IMR-90 (cell line): ENCODE data around the gene CAPN5. TPM values are rescaled to one million over a fixed set of nuclear protein-coding genes. Genes with fewer than 3 reads are reported as not detected.

Source experiments
- ATAC-seq: fragments of 200-7000 bp; cut with Tn5 transposase; 2 replicates; pipeline ENCODE4 v1.9.1; 2020; ENCODE audit warnings: low read depth, mild to moderate bottlenecking, moderate library complexity
- BruUV-seq: library from RNA; stranded (reverse); fragments of 400-500 nt; replicated peaks from 2 replicates; lab custom pipeline; 2021; lab: Mats Ljungman, UMichigan
- CTCF ChIA-PET: fragments of 300-600 bp; formaldehyde crosslinking; extraction: SDS; loops from one replicate; lab custom pipeline; 2021; ENCODE audit warnings: antibody characterized with exemption; lab: Yijun Ruan, JAX
- POLR2A ChIA-PET: fragments of 300-600 bp; sonication (Branson Sonifier 250); formaldehyde crosslinking; loops from one replicate; lab custom pipeline; 2022; ENCODE audit warnings: antibody characterized with exemption; ENCODE audit not compliant: unreplicated experiment; lab: Charles Lee
- DNase-seq: peaks from one replicate; pipeline ENCODE4 v3.0.0; 2013
- H2AFZ ChIP-seq: replicated peaks from 2 replicates; pipeline ENCODE3; 2013; ENCODE audit warnings: low read length, mild to moderate bottlenecking; ENCODE audit not compliant: poor library complexity
- H2AK5ac ChIP-seq: 2 replicates; pipeline ENCODE4 v1.6.1; 2013; ENCODE audit warnings: low read depth, low read length, inconsistent platforms
- H2AK9ac ChIP-seq: replicated peaks from 2 replicates; pipeline ENCODE3; 2013; ENCODE audit warnings: mild to moderate bottlenecking, low read depth, low read length, moderate library complexity; ENCODE audit not compliant: poor library complexity
- H2BK120ac ChIP-seq: 2 replicates; pipeline ENCODE4 v1.6.1; 2013; ENCODE audit warnings: low read depth, low read length, inconsistent platforms
- H2BK15ac ChIP-seq: 3 replicates; pipeline ENCODE4 v1.6.1; 2013; ENCODE audit warnings: low read depth, low read length, inconsistent platforms
- H2BK20ac ChIP-seq: 2 replicates; pipeline ENCODE4 v1.6.1; 2013; ENCODE audit warnings: low read depth, mild to moderate bottlenecking, inconsistent platforms, low read length, moderate library complexity
- H2BK5ac ChIP-seq: 2 replicates; pipeline ENCODE4 v1.6.1; 2013; ENCODE audit warnings: mild to moderate bottlenecking, low read depth, low read length, inconsistent platforms; ENCODE audit not compliant: poor library complexity, severe bottlenecking
- H3K14ac ChIP-seq: replicated peaks from 2 replicates; pipeline ENCODE4 v1.6.1; 2013; ENCODE audit warnings: low read depth, low read length, inconsistent platforms
- H3K18ac ChIP-seq: 2 replicates; pipeline ENCODE4 v1.6.1; 2013; ENCODE audit warnings: low read depth, low read length, control low read depth
- H3K23ac ChIP-seq: 2 replicates; pipeline ENCODE4 v1.6.1; 2013; ENCODE audit warnings: low read depth, low read length, inconsistent platforms
- H3K27ac ChIP-seq: 2 replicates; pipeline ENCODE4 v1.5.1; 2013; ENCODE audit warnings: mild to moderate bottlenecking, control low read depth, low read length; ENCODE audit not compliant: insufficient read depth
- H3K27me3 ChIP-seq: 2 replicates; pipeline ENCODE4 v1.6.1; 2013; ENCODE audit warnings: low read length; ENCODE audit not compliant: control insufficient read depth, insufficient read depth
- H3K36me3 ChIP-seq: 2 replicates; pipeline ENCODE4 v1.6.1; 2013; ENCODE audit warnings: low read length, mixed read lengths; ENCODE audit not compliant: control insufficient read depth, insufficient read depth
- H3K4ac ChIP-seq: 2 replicates; pipeline ENCODE4 v1.6.1; 2013; ENCODE audit warnings: low read depth, low read length, inconsistent platforms
- H3K4me1 ChIP-seq: 2 replicates; pipeline ENCODE4 v1.6.1; 2013; ENCODE audit warnings: low read length, mixed read lengths; ENCODE audit not compliant: control insufficient read depth, insufficient read depth
- H3K4me2 ChIP-seq: 2 replicates; pipeline ENCODE4 v1.6.1; 2013; ENCODE audit warnings: low read depth, mild to moderate bottlenecking, control low read depth, low read length, moderate library complexity
- H3K4me3 ChIP-seq: 2 replicates; pipeline ENCODE4 v1.5.1; 2013; ENCODE audit warnings: low read depth, mild to moderate bottlenecking, control low read depth, low read length, moderate library complexity; ENCODE audit not compliant: insufficient read depth
- H3K56ac ChIP-seq: 2 replicates; pipeline ENCODE4 v1.6.1; 2013; ENCODE audit warnings: low read length, inconsistent platforms; ENCODE audit not compliant: insufficient read depth; ENCODE audit errors: extremely low read depth
- H3K79me1 ChIP-seq, 2 experiments: 2 replicates each; pipeline ENCODE4 v1.6.1; 2013; ENCODE audit warnings: low read length in 2 of 2, inconsistent platforms in 1 of 2, low read depth in 1 of 2
- H3K9ac ChIP-seq: 2 replicates; pipeline ENCODE4 v1.6.1; 2013; ENCODE audit warnings: low read depth, low read length, control low read depth
- H3K9me1 ChIP-seq: 2 replicates; pipeline ENCODE4 v1.6.1; 2013; ENCODE audit warnings: low read length, inconsistent platforms; ENCODE audit not compliant: insufficient read depth
- H3K9me3 ChIP-seq: 2 replicates; pipeline ENCODE4 v1.6.1; 2013; ENCODE audit warnings: low read length; ENCODE audit not compliant: control insufficient read depth, insufficient read depth
- H4K20me1 ChIP-seq: 2 replicates; pipeline ENCODE4 v1.6.1; 2013; ENCODE audit warnings: low read length, inconsistent platforms; ENCODE audit not compliant: insufficient read depth
- H4K5ac ChIP-seq: 2 replicates; pipeline ENCODE4 v1.6.1; 2013; ENCODE audit warnings: mild to moderate bottlenecking, low read depth, low read length, control low read depth
- H4K8ac ChIP-seq, 2 experiments: 2 replicates each; pipeline ENCODE4 v1.6.1; 2013; ENCODE audit warnings: low read depth in 2 of 2, low read length in 2 of 2, control low read depth in 1 of 2, inconsistent platforms in 1 of 2
- H4K91ac ChIP-seq: 2 replicates; pipeline ENCODE4 v1.6.1; 2013; ENCODE audit warnings: low read depth, low read length, inconsistent platforms; ENCODE audit not compliant: insufficient read depth
- MXI1 ChIP-seq: IDR thresholded peaks from 2 replicates; pipeline ENCODE4 v1.6.1; 2012; ENCODE audit warnings: low read depth, mild to moderate bottlenecking, low read length, moderate library complexity, borderline replicate concordance
- WGBS, 2 experiments: methylation state at CpG; one replicate each; pipeline versions ENCODE4 v1.1.5 to v1.1.7; 2013; ENCODE audit warnings: missing lambda C conversion rate in 2 of 2; ENCODE audit not compliant: insufficient read length in 1 of 2; ENCODE audit errors: extremely low coverage in 2 of 2; 5-methylcytosine and 5-hydroxymethylcytosine counted together
- dilution Hi-C: fragments of 300-500 bp; cut with HindIII; formaldehyde crosslinking; loops from one replicate; pipeline ENCODE4 v1.14.3; 2018; ENCODE audit warnings: low sequenced_read_pairs; ENCODE audit not compliant: unreplicated experiment
- in situ Hi-C: fragments of 300-500 bp; cut with MboI; formaldehyde crosslinking; loops from 3 replicates; pipeline ENCODE4 v1.14.3; 2019; ENCODE audit warnings: low sequenced_read_pairs, inconsistent platforms, mixed read lengths
- intact Hi-C: fragments of 100-400 bp; cut with micrococcal nuclease; formaldehyde crosslinking; loops from 2 replicates; pipeline ENCODE4 v1.10.0; 2022
- polyA plus RNA-seq, 3 experiments: library from polyadenylated mRNA; depleted of rRNA; stranded (reverse); fragments of >200 nt; gene quantifications; 2 replicates each; pipeline ENCODE4 v1.2.3, GENCODE V29; 2012; ENCODE audit warnings: low replicate concordance in 1 of 3
- total RNA-seq: library from RNA; depleted of rRNA; stranded (reverse); fragments of >200 nt; gene quantifications from 2 replicates; pipeline ENCODE4 v1.2.3, GENCODE V29; 2012
- TF ChIP-seq, protein P1 (sequence below): fragments of 150-350 bp; IDR thresholded peaks from 2 replicates; pipeline ENCODE4 v1.6.1; 2017; ENCODE audit warnings: mild to moderate bottlenecking, antibody characterized with exemption, low read length, low read depth

The CAPN5 gene
- total and polyA plus RNA-seq, 2 of the 4 experiments (the other 2 are of a cell fraction) = 8.1 to 24.0 TPM

DNA sequence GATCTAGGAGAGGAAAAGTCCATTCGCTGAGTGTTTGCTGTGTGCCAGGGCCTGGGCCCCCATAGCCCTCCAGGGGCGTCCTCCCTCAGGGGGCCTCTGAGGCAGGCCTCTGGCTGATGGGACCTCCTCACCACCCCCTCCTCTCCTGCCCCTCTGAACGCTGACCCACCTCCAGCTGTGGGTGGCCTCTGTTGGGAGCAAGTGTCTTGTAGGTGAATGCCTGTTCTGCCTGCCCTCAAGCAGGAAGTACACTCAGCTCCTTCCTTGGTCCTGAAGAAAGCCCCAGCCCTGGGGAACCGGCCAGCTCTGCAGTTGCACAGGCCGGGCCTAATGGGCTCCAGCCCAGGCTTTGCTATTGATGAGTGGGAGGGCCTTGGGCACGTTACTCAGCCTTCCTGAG lies 64.8 kb downstream of the CAPN5 start:
- Histone ChIP-seq H4K8ac (no peak overlapping the region), H3K4ac (no peak overlapping the region), H3K79me1 (no peaks in the 10 kb centered on the region), H3K27me3 (no peaks in the 10 kb centered on the region), H2AK5ac (no peak overlapping the region), H3K56ac (no peak overlapping the region), H2AFZ (no peak overlapping the region), H4K20me1 (no peaks in the 10 kb centered on the region), H3K4me1 (peaks cover 10% of the 10 kb centered on the region; the same call in 1 of the 2 replicates), H3K27ac (no peak overlapping the region), H4K91ac (no peak overlapping the region), H3K4me2 (no peak overlapping the region), H3K36me3 (no peaks in the 10 kb centered on the region), H2BK120ac (no peak overlapping the region), H2AK9ac (no peak overlapping the region), H3K9ac (no peak overlapping the region), H2BK20ac (no peak overlapping the region), H3K4me3 (no peak overlapping the region), H3K14ac (no peak overlapping the region), H2BK15ac (no peak overlapping the region), H3K9me3 (no peaks in the 10 kb centered on the region), H2BK5ac (no peak overlapping the region), H3K18ac (no peak overlapping the region), H4K5ac (no peak overlapping the region), H3K23ac (no peak overlapping the region), H3K9me1 (no peaks in the 10 kb centered on the region)
- dilution Hi-C loops = no loop called here
- POLR2A ChIA-PET = no interaction called here
- CTCF ChIA-PET = no interaction called here
- intact Hi-C loops = no loop called here
- in situ Hi-C loops = no loop called here
- no peak for ATAC-seq
- TF ChIP-seq, protein P1, sequence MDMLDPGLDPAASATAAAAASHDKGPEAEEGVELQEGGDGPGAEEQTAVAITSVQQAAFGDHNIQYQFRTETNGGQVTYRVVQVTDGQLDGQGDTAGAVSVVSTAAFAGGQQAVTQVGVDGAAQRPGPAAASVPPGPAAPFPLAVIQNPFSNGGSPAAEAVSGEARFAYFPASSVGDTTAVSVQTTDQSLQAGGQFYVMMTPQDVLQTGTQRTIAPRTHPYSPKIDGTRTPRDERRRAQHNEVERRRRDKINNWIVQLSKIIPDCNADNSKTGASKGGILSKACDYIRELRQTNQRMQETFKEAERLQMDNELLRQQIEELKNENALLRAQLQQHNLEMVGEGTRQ = no peak
- TF ChIP-seq MXI1 = no peak
- BruUV-seq = no TSS peak
- no peak for DNase-seq
- no CpG with 5 or more reads among the region's 6 CpGs for WGBS, 2 experiments
